ENCODE results near the gene DACT1. TPM values are rescaled to one million over a fixed set of nuclear protein-coding genes. Genes with fewer than 3 reads are reported as not detected.

Gene DACT1
- total RNA-seq, 1 donor from 2014 or later: 3.7 TPM

DNA sequence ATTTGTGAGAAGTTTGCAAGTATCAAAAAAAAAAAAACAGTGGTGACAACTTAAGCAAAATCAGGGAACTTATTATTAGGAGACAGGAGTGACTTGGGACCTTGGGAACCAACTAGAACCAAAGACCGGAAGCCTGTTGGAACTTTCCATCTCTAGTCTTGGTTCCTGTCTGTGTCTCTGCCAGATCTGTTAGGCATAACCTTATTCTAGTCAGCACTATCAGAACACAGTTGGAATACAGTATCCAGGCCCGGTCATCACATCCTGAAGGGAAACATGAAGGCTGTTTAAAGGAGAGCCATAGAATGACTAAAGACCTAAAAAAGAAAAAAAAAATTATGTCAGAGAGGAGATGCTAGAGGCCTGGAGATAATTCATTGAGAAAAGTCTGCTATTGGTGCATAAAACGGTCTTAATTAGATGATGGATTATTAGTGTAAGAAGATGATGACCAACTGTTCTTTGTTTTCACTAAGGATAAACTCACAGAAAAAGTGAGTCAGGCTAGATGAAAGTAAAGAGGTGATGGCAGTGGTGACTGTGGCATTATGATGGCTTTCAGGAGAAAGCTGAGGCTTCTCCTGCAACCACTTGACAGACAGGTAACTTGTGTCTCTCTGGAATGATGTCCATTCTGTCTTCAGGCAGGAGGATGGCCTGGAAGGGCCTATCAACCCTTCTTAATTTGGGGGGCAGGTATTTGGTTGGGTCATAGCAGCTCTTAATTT is 28.2 kb downstream of the DACT1 start:
- DNase-seq (ENCODE audit: low spot score): no peak

DNA sequence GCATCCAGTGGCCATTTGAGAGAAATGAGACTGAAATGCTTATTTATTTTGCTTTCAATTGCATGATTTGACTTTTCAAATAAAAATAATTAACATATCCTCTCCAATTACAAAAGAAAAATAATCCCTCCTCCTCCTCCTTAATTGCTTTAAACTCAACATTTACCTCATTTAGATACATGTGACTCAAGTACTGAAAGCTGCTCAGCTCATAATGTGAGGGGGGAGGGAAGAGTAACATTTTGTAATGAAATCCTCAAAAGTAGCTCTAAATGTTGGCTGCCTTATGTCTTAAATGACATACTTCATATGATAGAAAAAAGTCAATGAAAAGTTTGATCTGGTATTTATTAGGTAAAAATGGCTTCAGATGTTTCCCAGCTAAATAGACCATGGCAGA is 29.0 kb downstream of the DACT1 start:
- DNase-seq (ENCODE audit: low spot score): no peak

DNA sequence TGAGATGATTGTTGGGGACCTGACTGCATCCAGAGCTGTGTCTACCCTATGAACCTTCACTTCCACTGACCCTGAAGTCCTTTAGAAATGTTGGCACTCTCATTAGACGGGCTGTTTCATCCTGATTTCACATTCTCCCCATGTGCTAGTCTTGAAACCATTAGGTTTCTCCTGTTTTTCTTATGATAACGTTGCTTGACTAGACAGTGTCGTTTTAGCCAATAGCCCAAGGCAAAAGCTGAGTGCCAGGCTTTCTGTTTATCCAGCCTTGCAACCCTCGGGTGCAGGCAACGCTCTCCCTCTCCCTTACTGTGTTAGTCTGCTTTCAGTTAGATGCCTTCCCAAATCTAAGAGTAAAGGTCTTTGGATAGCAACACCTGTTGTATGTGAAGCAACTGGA is 30.1 kb downstream of the DACT1 start:
- no peak for DNase-seq (ENCODE audit: low spot score)

DNA sequence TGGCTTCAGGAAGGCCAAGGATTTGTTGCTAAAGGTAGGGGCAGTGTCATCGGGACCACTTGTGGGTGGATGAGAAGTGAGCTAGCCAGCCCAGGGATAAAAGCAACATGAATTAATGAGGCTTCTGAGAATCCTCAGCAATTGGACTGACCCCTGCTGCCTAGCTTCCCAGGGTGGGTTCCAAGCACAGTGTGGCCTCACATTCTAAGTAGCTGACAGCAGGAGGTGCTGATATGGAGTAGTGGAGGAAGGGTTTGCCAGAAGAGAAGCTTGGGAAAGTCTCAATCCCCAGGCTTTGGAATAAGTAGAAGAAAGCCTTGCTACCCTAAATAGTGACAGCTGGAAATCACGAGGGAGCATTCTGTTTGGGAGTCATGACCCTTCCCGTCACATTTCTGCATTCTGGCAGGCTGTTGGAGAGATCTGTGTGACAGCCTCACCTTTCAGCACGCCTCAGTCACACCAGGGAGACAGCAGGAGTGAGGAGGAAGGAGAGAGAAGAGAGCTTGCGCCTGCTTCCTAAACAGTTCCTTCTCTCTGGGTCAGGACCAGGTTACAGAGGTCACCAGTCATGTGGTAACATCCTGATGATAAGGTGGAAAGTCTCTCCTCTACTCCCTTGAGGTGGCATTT is 31.2 kb downstream of the DACT1 start:
- DNase-seq (ENCODE audit: low spot score): no peak

DNA sequence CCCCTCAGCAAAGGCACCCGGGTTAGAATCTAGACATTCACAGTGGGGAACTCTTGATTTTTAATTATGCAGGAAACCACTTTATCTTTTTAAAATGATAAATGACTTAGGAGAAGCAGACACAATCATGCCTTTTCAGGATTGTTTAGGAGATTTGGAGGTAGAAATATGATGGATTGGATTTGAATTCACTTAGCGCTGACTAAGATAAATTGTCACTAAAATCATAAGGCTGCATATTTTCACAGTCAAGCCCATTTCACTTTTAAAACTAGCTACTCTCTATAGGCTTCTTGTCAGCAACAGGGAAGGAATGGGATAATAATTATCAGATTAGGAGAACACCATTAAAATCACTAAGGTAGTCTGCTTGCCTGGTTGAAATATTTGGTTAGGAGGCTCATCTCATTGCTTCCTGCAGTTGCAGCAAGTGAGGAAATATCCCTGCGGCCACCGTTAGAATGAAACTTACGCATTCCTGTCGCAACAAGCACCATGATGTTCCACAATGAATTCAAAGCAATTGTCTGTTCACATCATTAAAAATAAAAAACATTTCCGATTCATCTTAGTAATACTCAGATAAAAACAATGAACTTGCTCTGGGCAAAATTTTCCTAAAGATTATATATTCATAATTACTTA is 31.9 kb downstream of the DACT1 start:
- DNase-seq (ENCODE audit: low spot score): no peak

DNA sequence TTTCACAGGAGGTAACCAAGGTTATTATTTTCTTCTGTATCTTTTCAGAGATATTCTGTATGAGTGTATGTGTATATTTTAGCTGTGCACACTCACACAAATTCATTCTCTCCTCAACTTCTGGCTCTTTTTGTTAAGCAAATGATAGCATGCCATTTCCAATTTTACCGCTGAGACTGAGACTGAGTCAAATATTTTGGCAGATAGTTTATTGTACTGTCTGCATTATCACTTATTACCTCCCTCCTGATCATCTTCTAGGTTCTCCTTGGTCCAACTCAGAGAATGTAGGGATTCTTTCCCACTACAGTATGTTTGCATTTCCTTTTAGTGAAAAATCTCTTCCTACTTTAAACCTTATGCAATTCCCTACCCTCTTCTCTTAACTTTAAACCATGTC is 33.3 kb downstream of the DACT1 start:
- no peak for DNase-seq (ENCODE audit: low spot score)

DNA sequence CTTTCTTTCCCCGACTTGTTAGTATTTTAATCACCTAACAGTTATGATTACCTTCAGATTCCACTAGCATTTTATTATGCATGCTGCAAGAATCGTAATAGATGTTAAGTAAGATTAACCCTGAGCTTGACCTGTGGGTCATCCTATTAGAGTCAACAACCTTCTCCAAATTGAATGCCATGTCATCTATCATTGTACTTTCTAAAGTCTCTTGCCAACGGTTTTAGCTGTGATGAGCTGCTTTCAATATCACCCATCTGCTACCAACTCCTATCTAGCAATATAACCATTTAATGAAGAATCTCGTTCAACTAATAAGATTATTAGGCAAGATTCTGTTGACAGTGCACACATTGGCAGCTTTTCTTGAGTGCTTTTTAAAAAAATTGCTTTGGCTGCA is 33.7 kb downstream of the DACT1 start:
- no peak for DNase-seq (ENCODE audit: low spot score)

DNA sequence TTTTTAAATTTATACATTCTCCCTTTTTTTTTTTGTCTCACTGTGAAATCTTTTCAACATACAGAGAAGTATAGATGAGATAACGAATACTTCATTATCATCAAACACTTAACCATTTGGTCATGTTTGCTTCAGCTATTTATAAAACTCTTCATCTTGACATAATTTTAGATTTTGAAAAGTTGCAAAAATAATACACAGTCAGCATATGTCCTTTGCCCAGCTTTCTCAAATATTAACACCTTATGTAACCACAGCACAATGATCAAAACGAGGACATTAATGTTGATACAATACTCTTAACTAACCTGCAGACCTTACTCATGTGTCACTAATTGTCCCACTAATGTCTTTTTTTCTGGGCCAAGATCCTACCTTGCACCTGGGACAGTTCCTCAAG is 36.0 kb downstream of the DACT1 start:
- DNase-seq (ENCODE audit: low spot score): no peak

DNA sequence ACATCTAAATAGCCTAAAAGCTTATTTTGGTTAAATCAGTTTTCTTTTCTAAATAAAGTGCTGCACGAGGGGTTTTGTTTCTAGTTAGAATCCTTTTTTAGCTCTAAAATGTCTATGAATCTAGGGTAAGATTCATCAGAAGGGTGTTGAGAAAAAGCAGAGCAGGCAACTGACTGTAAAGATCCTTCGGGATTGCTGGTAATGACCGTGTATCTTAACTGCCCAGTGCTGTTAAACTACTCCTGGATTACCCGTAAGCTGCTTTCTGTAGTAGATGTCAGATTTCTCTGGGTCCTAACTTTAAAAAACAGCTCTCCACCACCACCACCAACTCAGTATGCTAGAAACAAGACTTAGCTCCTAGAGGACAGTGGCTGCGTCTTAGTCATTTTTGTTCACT is 39.2 kb downstream of the DACT1 start:
- DNase-seq (ENCODE audit: low spot score): no peak

DNA sequence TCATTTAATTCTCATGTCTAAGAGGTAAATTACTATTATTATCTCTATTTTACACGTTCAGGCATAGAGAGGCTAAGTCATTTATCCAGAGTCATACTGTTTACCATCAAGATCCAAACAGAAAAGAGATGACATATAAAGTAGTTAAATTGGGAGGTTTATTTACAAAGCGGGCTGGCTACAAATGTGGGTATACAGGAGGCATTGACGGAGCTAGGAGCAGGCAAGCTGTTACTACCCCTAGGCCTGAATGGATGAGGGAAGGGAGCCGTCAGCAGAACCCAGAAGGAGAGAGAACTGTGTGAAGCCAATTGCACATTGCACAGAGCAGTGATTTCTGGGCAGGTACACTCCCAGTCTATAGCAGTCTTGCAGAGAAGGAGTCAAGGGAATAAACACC is 39.8 kb downstream of the DACT1 start:
- DNase-seq (ENCODE audit: low spot score): no peak

DNA sequence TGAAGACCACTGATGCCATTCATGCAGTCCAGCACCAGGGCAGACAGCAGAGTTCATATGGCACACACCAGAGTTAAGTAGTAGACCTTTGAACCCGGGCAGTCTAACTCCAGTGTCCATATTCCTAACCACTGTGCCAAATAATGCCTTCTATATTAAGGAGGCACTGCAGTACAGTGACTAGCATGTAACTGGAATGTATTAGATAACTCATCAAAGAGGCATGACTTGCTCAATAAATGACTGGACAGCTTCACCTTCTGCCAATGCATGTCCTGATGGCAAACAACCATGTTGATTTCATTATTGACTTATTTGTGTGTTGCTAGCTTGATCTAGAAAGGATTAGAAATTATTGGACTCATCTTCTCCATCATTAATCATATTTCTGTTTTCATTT is 40.2 kb downstream of the DACT1 start:
- no peak for DNase-seq (ENCODE audit: low spot score)

DNA sequence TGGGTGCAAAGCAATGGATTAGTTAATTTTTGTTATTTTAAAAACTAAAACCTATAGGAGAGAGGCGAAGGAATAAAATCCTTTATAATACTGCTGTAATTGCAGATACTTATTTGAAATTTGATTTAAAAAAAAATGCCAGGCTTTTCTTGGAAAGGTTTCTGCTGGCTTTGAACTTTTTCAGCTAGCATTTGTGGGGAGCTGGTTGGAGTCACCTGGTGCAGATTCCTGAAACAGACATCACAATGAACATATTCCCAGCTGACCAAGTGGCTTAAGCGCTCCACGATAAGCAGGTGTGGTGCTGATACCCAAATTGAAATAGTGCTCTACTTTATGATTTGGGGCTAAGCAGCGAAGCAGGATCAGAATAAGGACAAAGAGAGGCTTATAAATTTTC is 42.9 kb downstream of the DACT1 start:
- no peak for DNase-seq (ENCODE audit: low spot score)

DNA sequence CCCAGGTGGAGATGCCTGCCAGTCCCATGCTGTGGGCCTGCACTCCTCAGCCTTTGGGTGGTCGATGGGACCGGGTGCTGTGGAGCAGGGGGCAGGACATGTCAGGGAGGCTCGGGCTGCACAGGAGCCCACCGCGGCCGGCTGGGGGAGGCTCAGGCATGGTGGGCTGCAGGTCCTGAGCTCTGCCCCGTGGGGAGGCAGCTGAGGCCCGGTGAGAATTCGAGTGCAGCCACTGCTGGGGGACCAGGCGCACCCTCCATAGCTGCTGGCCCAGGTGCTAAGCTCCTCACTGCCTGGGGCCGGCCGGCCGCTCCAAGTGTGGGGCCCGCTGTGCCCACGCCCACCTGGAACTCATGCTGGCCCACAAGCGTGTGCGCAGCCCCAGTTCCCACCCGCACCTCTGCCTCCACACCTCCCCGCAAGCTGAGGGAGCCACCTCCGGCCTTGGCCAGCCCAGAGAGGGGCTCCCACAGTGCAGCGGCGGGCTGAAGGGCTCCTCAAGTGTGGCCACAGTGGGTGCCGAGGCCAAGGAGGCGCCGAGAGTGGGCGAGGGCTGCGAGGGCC is 49.6 kb downstream of the DACT1 start:
- DNase-seq (ENCODE audit: low spot score): no peak

DNA sequence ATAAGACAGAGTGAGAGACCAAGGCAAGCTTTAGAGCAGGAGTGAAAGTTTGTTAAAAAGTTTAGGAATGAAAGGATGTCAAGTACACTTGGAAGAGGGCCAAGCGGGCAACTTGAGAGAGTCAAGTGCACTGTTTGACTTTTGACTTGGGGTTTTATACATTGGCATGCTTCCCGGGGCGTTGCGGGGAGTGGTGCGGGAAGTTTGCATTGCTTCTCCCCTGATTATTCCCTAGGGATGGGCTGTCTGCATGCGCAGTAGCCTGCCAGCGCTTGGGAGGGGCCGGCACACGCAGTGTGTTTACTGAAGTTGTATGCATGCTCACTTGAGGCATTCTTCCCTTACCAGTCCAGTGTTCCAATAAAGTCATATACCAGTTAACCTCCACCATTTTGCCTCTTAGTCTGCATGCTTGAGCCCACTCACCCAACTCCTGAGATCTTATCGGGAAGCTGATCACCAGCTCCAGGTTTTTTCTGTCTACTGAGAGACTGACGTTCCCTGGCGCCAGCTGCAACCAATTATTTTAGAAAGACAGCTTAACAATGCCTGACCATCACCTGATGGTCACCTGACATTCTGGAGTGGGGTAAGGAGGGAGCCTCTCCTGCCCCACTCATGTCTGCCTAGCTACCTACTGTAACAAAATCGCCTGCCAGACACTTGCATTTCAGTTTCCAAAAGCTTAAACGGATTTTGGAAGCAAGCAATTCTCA is 53.2 kb downstream of the DACT1 start:
- DNase-seq (ENCODE audit: low spot score): no peak

DNA sequence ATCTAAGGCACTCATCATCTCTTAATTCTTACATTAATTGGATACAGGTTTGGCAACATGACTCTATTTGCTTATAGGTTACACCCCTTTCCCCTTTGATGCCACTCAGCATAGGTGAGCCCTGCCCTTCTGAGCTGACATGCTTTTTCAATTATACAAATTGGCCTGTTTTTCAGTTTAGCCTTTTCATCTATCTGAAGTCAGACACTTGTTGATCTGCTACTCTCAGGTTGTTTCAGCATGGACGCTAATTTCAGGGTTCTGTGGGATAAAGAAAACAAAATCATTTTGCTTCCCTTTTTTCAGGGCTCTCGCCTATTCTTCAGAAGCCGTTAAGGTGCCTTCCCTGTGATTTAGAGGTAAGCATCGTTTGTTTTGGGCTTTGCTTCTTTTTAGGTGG is 55.3 kb downstream of the DACT1 start:
- no peak for DNase-seq (ENCODE audit: low spot score)

DNA sequence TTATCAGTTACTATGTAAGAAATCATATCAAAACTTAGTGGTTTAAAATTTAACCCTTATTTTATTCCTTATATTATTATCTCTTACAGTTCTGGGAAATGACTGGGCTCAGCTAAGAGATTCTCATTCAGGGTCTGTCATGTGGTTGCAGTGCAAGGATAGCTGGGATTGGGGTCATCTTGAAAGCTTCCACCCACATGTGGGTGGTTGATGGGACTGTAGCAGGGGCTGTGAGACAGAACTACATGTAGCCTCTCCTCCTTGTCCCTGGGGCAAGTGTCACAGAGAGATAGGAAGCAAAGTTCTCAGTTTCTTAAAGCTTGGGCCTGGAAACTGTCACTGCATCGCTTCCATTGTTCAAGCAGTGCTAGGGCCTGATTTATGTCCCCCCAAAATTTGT is 57.8 kb downstream of the DACT1 start:
- no peak for DNase-seq (ENCODE audit: low spot score)

DNA sequence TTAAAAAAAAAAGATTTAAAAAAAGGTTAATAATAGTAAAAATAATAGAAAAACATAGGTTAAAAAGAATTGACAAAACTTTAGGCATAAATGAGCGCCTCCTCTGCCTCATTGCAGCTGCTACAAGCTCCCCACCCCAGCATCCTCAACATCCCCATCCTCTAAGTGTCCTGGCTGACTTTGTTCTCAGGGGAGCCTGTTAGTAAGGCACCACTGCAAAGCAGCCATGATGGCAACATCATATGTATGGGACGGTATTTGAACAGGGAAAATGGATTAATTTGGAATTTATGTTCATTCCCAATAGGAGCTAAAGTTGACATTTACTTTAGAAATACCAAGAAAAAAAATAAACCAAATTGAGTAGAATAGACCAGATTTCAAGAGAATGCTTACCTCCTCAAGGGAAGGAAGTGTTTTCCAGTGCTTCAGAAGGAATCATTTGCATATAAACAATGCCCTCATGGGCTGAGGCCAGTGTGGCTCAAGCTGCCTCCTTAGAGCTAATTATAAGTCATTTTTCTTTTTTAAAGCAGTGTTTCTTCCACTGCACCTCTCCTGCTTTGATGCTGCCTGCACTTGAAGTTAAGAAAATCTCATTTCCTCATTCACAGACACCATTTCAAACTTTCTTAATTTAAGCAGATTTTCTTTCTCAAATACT is 59.6 kb downstream of the DACT1 start:
- DNase-seq (ENCODE audit: low spot score): no peak

All from mesenteric fat pad (tissue), 1 donor.